Stimulated activated CD8-positive, alpha-beta memory T cell treated with anti-CD3 and anti-CD28 coated beads, Interleukin-15, amount 100 ng/mL, for 4 hours (primary cell): Measurements from ENCODE around the gene DCT.
A peak's percentile ranks its signal among the peaks of the same experiment; 100 is the strongest.

Experiments used
- DNase-seq, 2 donors: peaks; one replicate each; pipeline ENCODE4 v3.0.0-alpha.2; 2020; ENCODE audit warnings: low read depth in 2 of 2

DCT gene

DNA sequence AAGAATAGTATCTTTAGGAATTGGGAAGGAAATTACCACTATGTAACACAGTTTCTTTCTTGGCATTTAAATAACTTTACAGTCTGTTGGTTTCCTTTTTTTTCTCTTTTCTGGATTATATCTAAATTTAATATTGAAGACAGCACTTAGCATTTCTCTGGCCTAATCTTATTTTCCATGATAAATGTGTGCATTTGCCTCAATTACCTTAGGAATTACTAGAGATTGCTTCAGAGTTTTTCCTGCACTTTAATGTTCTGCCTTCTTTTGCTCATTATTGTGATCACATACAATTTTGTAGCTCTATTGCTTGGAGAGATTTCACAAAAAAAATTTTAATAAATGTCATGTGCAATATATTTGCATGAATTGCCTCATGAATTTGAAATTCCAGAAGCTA lies 25.1 kb downstream of the DCT start:
- no peak for DNase-seq

DNA sequence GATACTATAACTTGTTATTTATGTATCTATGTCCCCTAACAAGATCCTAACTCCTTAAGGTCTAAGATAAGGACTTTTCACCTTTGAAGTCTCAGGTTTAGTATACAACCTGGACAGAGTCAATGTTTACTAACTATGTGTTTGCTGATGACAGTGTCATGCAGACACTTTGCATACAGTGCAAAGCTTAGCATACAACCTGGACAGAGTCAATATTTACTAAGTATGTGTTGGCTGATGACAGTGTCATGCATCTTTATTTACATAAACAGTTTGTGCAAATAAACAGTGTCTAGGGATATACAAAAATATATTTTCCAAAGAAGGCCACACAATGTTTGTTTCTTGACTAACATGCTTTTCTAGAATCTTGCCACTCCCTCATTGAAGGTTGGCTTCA lies 34.7 kb downstream of the DCT start:
- no peak for DNase-seq

DNA sequence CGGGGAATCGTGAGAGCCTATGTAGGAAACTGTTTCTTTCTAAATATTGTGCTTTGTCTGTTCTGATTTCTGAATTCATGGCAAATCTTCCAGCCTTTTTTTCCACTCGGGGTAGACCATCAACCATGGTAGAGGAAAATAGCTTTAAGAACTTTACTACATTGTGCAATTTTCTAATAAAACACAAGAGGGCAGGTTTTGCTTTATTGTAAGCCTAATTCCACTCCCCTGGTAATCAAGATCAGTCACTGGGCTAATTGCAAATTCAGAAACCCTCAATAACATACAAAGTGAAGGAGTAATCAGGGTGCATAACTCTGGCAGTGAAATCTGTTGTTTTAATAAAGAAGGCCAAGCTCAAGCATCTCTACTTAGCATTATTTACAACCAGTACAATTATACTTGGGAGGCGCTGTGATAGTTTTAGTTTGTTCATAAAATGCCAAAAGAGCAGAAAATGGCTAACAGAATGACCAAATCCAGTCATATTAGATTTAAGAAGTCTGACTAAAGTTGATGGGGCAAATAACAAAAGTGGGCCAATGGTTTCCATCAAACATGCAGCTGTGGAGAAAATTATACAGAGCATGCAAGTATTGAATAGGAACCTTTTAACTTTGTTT lies 43.8 kb downstream of the DCT start:
- no peak for DNase-seq

DNA sequence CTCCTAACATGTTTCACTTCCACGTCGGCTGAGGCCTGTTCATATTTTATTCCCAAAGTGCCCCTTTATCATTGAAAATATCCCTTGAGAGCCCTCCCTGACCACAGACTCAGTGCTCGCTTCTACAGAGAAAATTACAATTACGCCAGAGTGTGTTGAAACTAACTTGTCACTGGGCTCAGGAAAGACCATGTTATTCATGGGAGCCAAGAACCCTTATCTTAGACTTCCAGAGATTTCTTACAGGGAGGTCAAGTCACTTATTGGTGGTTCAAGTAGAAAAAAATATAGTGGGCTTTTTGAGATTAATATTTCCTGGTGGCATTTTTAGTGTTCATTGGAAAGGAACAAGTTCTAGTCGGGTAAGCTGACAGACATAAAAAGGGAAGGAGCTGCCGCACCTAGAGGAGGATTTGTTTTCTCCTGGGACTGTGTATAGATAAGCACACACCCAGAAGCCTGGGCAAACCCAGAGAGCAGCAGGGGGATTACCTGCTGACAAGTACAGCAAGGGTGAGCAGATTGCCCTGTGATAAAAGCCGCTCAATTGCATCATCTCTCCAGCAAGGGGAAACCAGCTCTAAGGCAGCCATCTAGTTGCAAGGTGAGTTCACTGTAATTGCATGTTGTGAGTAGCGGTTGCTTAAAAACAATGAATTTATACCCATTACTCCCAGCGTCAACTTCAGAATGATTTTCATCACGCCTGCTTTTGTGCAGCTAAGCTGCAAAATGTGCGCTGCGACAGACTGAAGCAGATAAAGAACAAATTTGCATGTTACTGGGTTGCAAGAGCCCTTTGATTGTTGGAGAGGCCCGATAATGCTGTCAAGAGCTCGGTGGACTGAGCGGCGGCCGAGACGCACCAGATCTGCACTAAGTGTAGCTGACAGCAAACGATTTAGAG lies 46.2 kb downstream of the DCT start:
- DNase-seq = no peak

DNA sequence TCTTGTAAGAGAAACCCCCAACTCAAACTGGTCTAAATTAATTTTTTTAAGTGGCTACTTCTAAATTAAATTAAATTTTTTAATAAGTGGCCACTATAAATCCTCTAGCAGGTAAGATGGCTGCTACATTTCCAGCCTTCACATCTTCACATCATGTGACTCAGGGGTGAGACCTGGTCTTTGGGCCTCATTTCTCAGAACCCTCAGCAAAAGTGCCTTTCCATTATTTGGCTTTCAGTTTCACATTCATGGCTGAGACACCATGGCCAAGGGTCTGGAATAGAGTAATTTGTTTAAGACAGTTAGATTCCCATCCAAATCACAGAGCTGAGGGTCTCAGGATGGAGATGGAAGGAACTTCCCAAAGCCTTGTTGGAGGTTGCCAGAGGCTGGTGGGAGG lies 47.5 kb downstream of the DCT start:
- no peak for DNase-seq

DNA sequence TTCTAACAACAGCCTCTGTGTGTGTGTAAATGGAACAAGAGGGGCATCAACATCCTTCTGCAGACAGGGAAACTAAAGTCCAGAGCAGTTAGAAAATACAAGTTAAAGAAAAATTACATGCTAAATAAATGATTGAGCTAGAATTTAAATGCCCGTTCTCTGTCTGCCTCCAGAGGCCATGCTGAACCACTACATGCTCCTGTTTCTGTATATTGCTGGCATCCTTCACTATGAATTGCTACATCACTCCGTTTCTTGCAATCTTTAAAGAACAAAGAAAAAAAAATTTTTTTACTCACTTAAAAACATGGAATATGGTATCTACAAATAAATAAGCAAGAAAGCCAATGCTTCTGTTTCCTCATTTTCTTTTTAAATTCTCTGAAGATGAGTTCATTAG lies 47.9 kb downstream of the DCT start:
- DNase-seq = no peak

DNA sequence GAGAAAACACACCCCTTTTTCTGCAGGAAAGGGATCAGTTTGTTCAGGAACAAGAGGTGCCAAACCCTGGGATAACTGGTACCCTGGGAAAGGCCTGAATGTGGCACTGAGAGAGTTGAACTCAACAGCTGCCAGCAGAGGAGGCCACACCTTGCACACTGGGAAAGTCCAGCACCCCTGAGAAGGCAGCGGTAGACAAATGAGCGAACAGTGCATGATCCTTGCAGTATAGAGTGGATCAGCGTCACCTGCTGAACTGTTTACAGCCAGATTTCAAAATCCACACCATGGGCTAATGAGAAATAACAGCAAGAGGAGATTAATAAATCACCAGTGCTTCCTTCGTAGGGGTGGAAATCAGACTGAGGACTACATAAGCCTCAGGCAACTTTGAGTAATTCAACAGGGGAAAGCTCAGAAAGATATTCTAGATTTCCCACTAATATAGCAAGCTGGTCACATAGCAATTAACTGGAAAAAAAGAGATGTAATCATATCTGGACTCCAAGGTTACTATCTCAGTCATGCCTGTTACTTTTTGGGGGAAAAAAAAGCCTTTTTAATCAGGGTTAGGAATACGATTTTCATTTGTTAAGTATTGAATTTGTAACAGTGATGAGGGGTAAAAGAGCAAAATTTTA lies 52.0 kb downstream of the DCT start:
- DNase-seq = no peak

DNA sequence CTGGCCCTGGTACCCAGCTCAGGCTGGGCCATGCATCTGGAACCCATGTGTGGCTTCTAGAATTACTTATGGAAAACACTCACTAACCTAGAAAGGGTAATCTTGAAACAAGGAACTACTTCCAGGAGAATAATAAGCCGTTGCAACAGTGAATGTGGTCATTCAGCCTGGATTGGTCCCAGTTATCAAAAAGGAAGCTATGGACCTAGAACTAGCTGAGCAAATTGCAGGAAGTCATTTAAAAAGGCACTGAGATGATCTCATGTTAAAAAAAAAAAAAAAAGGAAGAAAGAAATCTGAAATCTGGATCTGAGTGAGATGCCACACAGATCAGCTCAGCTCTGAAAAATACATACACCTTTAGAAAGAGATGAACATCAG lies 59.6 kb downstream of the DCT start:
- DNase-seq = no peak

DNA sequence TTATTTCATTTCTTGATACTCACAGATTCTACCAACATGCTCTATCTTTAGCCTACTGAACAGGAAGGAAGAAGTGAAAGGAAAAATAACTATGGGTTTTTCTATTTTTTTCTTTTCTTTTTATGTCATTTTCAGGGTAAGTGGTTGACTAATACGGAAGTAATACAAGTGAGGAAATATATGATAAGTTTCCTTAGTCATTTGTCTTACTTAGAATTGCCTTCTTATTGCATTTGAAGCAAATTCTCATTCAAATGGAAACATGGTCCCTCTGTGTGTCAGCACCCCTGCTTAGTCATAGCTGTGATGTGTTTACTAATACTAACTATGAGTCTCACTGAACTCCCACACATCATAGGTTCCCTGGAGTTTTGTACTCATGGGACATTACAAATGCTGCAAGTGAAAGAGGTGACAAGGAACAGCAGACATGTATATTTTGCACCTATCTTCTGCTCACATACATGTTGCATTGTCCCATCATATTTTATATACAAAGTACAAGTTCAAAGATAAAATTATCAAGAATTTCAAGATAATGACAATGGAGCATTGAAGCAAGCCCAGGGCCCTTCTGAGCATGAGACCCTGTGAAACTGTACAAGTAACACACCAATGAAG lies 60.1 kb downstream of the DCT start:
- peak in 1 of 2 donors; percentile 34 for DNase-seq

DNA sequence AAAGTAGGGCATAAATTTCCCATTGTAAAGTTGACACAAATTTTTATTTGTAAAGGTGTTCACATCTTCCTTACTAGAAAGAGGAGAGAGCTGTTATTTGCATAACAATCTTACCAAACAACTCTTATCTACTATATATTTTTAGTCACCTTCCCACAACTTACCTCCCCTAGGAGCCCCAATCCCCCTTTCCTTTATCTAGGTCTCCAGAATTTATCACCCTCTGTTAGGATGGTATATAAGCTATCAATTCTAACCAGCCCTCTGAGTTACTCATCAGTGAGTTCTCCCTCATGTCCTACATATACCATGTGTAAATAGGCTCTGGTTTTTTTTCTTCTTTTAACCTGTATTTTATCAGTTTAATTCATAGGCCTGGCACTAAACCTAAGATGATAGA lies 62.2 kb downstream of the DCT start:
- DNase-seq = no peak

DNA sequence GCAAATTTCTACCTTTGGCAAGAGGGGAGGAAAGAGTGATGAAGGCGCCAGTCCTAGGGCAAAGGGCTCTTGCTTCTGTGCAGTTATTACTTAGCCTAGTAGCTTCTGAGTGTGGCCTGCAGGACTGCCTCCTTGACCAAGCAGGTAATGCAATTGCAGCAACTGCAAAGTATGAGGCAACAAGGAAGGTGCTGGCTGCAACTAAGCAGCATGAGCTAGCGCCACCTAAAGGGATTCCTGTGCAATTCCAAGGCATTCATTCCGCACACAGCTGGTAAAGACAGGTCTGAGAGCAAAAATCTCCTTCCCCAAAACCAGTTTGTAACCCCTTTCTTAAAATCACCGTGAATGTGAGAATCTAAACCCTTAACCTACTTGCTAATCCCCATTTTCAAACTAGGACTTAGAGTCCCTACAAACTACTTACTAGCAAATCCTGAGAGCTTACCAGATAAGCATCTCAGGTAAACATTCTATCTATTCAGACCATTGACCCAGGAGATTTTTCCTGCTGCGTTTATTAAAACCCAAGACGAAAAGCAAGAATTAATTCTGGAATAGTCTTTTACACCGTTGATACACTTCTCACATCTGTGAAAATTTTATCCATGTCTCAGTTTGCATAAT lies 62.9 kb downstream of the DCT start:
- no peak for DNase-seq

DNA sequence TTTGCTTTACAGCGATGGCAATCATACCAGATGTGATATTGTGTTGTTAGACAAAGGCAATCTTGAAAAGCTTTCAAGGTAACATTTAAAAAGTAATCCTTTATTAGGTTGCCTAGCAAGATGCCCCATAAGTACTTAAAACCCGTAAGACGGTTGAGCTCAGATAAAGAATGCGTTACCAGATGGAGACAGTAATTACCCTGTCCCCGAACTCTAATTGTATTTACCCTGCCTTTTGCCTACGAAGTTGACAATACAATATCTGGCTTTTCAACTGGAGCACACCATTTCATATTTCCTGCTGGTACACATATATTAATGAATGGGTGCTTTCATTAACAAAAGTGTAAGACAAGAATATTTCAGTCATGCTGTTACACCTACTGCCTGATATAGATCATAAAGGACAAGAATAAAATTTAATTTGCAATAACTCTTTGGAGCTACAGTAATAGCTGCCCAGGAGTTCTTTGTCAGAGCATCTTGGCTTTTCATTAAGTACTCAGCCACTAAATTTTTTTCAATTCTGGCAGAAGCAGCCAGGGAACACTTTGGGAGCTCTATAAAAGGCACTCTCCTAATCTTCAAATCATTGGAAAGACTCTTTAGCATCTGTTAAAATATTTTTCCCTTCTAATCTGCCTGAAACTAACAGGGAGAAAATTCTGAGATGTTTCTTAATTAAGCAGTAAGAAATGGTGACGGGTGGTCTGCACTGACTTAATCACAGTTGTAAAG lies 63.8 kb downstream of the DCT start:
- no peak for DNase-seq

DNA sequence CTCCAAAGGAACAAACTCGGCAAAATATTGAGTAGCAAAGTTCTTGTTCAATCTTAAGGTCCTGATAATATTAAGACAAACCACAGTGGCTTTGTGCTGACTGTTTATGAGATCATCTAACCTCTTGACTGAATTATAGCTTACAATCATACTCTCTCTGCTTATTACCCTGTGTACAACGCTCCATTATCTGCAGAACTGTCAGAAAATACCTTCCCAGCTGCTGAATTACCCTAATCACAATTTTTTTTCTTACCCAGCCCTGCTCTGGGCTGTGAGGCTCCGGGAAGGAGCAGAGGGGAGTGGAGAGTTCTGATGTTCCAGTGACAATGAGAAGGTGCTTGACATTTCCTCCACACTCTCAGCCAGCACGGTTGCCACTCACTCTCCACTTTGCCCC lies 64.8 kb downstream of the DCT start:
- no peak for DNase-seq

DNA sequence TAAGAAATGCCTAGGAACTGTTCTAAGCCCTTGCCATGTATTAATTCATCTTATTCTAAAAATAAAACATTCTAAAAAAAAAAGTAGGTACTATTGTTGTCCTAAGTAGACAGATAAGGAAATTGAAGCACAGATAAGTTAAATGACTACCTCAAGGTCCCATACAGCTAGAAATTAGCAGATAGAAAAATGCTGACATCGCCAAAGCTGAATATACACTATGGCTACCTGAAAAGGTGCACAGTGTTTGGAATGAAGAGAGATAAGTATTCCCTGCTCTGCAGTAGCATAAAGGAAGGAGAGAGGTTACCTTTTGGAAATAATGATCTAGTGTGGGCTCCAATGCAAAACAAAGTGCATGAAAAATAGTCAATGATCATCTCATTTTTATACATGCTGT lies 65.3 kb downstream of the DCT start:
- DNase-seq = no peak

DNA sequence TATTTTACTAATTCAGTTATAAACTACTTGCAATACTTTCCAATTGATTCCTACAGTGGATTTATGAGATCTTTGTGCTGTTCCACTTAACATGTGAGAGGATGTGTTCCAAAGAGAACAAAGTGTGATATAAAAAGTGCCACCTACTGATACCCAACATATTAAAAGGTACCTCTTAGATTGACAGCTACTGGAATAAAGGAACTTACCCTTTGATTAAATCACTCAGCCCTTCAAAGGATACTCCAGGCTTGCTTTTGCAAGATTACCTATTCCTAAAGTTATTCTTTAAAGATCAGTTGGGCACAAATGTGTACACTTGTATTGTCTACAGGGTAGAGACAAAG lies 65.9 kb downstream of the DCT start:
- DNase-seq = no peak

DNA sequence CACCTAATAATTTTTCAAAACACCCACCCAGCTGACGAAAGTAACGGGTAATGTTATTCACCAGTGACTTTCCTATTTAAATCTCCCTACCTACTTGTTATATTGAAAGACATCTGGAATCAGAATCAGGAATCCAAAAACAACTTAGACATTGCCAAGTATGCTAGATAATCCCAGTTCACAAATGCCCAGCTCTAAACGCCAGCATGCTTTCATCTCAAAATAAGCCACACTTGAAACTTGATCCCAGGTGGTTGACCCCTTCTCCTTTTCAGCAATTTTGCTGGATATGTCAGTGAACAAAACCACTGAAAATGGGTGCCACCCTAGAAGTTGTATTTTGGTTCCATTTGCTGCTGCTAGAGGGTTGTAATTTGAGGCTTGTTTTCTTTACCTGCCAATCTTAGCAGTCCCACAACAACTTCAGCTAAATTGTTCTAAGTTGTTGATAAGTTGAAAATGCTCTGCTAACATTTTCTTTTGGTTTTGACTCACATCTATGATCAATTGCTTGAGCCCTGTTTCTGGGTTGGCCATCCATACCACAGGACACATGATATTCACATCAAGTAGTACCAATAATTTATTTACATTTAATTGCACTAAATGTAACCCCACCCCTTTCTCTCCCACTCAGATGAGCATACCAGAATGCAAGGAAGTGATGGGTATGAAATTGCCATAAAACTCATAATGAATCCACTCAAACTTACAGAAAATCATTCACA lies 66.4 kb downstream of the DCT start:
- DNase-seq = no peak

DNA sequence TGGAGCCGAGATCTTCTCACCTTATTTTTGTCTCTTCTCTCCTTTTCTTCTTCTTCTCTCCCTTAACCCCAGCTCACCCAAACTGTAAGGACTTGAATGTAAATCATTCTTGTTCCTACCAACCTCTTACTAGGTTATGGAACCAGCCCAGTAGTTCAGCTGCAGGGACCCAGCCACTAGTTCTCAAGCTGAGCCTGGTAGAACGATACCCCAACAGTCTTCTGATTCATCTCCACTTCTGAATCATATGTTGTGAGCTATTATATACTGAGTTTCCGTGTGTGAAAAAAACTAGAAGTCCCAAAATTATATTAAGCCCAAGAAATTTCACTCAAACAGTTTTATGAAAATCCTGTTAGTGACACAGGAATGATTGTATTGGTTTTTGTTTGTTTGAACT lies 67.7 kb downstream of the DCT start:
- DNase-seq = no peak

DNA sequence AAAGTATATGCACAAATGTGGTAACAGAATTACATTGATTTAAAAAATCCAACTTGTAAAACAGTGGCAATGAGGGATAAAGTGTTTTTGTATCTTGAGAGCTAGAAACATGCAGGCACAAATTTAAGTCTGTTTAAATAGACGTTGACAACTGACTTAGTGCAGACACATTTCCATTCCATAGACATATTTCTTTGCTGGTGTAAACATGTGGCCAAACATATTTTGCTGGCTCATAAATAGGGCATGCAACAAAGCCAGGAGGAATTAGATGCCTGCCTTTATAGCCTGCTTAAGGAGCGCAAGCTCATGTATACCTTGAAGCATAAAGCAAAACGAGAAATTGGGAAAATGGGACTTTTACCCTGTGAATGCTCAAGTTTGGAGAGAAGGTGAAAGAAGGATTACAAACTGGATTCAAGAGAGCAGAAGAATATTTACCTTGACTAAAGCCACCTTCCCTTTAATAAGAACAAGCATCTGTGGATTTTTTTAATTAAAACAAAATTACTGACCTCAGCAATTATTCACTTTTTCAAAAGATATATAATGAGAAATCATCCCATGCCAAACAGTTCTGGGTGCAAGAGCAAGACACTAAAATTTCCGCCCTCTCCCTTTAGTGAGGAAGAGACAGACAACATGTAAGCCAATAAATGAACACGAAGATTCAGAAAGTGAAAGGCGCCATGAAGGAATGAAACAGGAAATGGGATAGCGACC lies 71.0 kb downstream of the DCT start:
- no peak for DNase-seq

DNA sequence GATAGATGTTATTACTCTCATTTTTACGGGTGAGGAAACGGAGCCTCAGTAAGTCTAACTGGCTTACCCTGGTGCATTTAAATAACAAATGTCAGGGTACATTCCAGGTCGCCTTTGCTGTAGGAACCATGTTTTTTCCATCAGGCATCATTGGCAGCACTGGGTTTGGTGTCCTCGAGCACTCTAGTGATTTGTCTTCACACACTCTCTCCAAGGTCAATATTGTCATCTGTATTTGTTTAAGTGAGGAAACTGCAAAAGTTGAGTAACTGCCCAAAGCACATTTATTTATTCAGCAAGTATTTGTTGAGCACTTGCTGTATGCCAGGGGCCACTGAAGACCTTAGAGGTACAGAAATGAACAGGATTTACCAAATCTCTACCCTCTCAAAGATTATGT lies 78.6 kb downstream of the DCT start:
- no peak for DNase-seq

DNA sequence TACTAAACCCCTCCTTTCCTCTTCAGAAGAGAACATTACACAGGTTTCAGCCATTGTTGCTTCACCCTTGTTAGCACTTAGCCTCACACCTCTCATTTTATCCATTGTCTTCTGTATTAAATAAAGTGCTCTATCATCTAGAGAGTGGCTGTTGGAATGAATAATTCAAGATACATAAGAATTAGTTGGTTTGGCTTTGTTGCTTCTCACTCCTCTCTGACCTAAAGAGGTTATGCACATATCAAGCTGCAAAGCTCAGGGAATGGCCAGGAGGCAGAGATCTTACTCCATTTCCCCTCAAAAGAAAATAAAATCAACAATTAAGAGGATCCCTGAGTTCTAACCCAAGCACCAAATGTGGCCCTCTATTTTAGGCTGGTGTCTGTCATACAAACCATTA lies 79.7 kb downstream of the DCT start:
- no peak for DNase-seq
